MM.1S (cell line): ENCODE results near the gene SEMA4D.

Experiments used
- DNase-seq: peaks from one replicate; pipeline ENCODE4 v3.0.0-alpha.2; 2015
- H2AFZ ChIP-seq: fragments of 300-600 bp; sonication (generic); 2 replicates; pipeline ENCODE4 v1.6.0; 2016; ENCODE audit warnings: antibody characterized with exemption, low read length
- H3F3A ChIP-seq: fragments of 300-600 bp; sonication (generic); 2 replicates; pipeline ENCODE4 v1.6.1; 2016; ENCODE audit warnings: mild to moderate bottlenecking, antibody characterized with exemption, low read length, moderate library complexity, mixed read lengths; ENCODE audit not compliant: insufficient read depth
- H3K27ac ChIP-seq: fragments of 300-600 bp; sonication (generic); 2 replicates; pipeline ENCODE4 v1.5.1; 2016; ENCODE audit warnings: mild to moderate bottlenecking, low read length
- H3K27me3 ChIP-seq: fragments of 300-600 bp; sonication (generic); replicated peaks from 2 replicates; pipeline ENCODE4 v1.6.0; 2016; ENCODE audit warnings: low read length; ENCODE audit not compliant: insufficient read depth
- H3K36me3 ChIP-seq: fragments of 300-600 bp; sonication (generic); replicated peaks from 2 replicates; pipeline ENCODE4 v1.6.1; 2016; ENCODE audit warnings: mild to moderate bottlenecking, low read length, mixed read lengths; ENCODE audit not compliant: insufficient read depth
- H3K4me1 ChIP-seq: fragments of 300-600 bp; sonication (generic); 2 replicates; pipeline ENCODE4 v1.6.1; 2016; ENCODE audit warnings: low read length, mixed read lengths
- H3K4me2 ChIP-seq: fragments of 300-600 bp; sonication (generic); 2 replicates; pipeline ENCODE4 v1.6.0; 2016; ENCODE audit warnings: low read depth, low read length
- H3K4me3 ChIP-seq: fragments of 300-600 bp; sonication (generic); 2 replicates; pipeline ENCODE4 v1.5.1; 2016; ENCODE audit warnings: low read length, mixed read lengths
- H3K79me2 ChIP-seq: fragments of 300-600 bp; sonication (generic); 2 replicates; pipeline ENCODE4 v1.6.1; 2016; ENCODE audit warnings: mixed run types, low read length, mixed read lengths
- H3K9ac ChIP-seq: fragments of 300-600 bp; sonication (generic); 2 replicates; pipeline ENCODE4 v1.6.1; 2016; ENCODE audit warnings: low read length, mixed read lengths
- H3K9me2 ChIP-seq: fragments of 300-600 bp; sonication (generic); replicated peaks from 2 replicates; pipeline ENCODE4 v1.6.1; 2016; ENCODE audit warnings: mild to moderate bottlenecking, low read length, mixed read lengths; ENCODE audit not compliant: insufficient read depth
- H3K9me3 ChIP-seq: fragments of 300-600 bp; sonication (generic); replicated peaks from 2 replicates; pipeline ENCODE4 v1.6.1; 2016; ENCODE audit warnings: mild to moderate bottlenecking, low read length, mixed read lengths; ENCODE audit not compliant: insufficient read depth
- H4K20me1 ChIP-seq: fragments of 300-600 bp; sonication (generic); 2 replicates; pipeline ENCODE4 v1.6.1; 2016; ENCODE audit warnings: mild to moderate bottlenecking, low read length, moderate library complexity, mixed read lengths; ENCODE audit not compliant: insufficient read depth
- EZH2 ChIP-seq: fragments of 300-600 bp; sonication (generic); optimal IDR thresholded peaks from 2 replicates; pipeline ENCODE3; 2017; ENCODE audit warnings: low read depth, mild to moderate bottlenecking, antibody characterized with exemption, low read length, mixed read lengths
- EZH2phosphoT487 ChIP-seq: fragments of 300-600 bp; sonication (generic); IDR thresholded peaks from 2 replicates; pipeline ENCODE4 v1.6.1; 2018; ENCODE audit warnings: antibody characterized with exemption, low read length
- TF ChIP-seq, protein P1 (sequence below): fragments of 300-600 bp; sonication (generic); IDR thresholded peaks from 2 replicates; pipeline ENCODE4 v1.5.1; 2016; ENCODE audit warnings: antibody characterized with exemption, low read length, mixed read lengths

Gene SEMA4D

GRCh38 chr9:89502671-89503070 lies 4.8 kb upstream of the SEMA4D start:
- no peaks in the 10 kb centered on the region for H3K27me3 ChIP-seq
- H2AFZ ChIP-seq: no peak overlapping the region
- H3K36me3 ChIP-seq: no peaks in the 10 kb centered on the region
- no peak overlapping the region for H3K27ac ChIP-seq
- H3K4me3 ChIP-seq: no peak overlapping the region
- no peaks in the 10 kb centered on the region for H4K20me1 ChIP-seq
- no peaks in the 10 kb centered on the region for H3K9me3 ChIP-seq
- DNase-seq: no peak
- H3F3A ChIP-seq: peaks cover 13% of the 10 kb centered on the region
- H3K4me2 ChIP-seq: no peak overlapping the region
- H3K79me2 ChIP-seq: no peaks in the 10 kb centered on the region
- H3K9me2 ChIP-seq: no peaks in the 10 kb centered on the region
- peaks cover 23% of the 10 kb centered on the region for H3K4me1 ChIP-seq
- no peak overlapping the region for H3K9ac ChIP-seq
- TF ChIP-seq EZH2phosphoT487 (no peak), EZH2 (no peak)
- TF ChIP-seq, protein P1, sequence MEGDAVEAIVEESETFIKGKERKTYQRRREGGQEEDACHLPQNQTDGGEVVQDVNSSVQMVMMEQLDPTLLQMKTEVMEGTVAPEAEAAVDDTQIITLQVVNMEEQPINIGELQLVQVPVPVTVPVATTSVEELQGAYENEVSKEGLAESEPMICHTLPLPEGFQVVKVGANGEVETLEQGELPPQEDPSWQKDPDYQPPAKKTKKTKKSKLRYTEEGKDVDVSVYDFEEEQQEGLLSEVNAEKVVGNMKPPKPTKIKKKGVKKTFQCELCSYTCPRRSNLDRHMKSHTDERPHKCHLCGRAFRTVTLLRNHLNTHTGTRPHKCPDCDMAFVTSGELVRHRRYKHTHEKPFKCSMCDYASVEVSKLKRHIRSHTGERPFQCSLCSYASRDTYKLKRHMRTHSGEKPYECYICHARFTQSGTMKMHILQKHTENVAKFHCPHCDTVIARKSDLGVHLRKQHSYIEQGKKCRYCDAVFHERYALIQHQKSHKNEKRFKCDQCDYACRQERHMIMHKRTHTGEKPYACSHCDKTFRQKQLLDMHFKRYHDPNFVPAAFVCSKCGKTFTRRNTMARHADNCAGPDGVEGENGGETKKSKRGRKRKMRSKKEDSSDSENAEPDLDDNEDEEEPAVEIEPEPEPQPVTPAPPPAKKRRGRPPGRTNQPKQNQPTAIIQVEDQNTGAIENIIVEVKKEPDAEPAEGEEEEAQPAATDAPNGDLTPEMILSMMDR: no peak

DNA sequence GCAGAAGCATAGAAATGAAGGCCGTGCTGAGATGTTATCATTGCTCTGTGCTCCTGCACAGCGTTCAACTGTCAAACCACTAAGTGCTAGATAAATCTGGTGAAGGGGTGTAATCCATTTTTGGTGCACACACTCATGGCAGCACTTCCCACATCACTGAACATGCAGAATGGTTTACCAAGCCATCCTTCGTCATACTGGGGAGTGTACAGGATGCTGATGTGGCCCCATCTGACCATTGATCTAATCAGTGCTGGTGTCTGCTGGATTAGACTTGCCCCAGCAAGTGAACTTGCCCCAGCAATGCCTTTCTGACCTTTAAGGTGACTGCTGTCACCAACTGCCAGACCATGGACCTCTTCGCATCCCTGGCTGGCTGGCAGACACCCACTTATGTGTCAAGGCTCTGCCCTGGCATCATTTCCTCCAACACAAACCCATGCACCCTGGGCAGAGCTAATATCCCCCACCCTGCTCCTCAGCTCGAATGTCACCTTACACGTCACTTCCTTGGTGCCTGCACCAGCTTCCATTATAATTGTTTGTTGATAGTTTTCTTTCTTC lies 4.2 kb upstream of the SEMA4D start:
- Histone ChIP-seq H3K27ac (no peak overlapping the region), H3K4me3 (no peak overlapping the region), H4K20me1 (no peaks in the 10 kb centered on the region), H2AFZ (no peak overlapping the region), H3K27me3 (no peaks in the 10 kb centered on the region), H3K9ac (no peak overlapping the region), H3K4me1 (peaks cover 19% of the 10 kb centered on the region), H3K4me2 (no peak overlapping the region), H3K9me3 (no peaks in the 10 kb centered on the region), H3F3A (peaks cover 13% of the 10 kb centered on the region), H3K79me2 (peaks cover 4% of the 10 kb centered on the region), H3K9me2 (no peaks in the 10 kb centered on the region), H3K36me3 (no peaks in the 10 kb centered on the region)
- no peak for DNase-seq
- TF ChIP-seq, protein P1: no peak
- TF ChIP-seq EZH2: no peak
- TF ChIP-seq EZH2phosphoT487: no peak

DNA sequence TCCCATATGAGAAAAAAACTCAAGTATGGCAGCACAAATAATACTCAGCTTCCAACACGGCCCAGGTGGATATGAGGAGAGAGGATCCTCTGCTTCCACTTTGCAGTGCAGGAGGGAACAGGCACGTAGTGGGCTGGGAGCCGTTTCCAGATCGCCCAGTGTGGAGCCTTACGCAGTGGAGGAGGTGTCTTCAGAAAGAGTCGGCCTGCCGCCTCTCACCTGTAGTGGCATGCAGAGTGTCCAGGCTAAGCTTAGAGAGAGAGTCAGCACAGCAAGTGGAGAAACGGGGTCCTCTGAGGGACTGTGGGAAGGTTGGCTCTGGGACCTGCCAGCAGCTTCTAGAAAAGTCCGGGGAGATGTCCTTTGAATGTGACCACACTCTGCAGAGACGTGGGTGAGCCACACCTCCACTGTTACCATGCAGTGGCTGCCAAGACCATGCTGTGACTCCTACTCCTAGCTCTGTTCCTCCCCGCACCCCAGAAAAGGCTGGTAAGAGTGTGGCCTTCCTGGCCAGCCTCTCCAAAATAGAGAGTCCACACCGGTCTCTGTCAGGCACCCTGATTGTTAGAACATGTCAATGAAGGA lies 3.5 kb upstream of the SEMA4D start:
- H3K4me3 ChIP-seq: no peak overlapping the region
- no peak overlapping the region for H3K27ac ChIP-seq
- no peaks in the 10 kb centered on the region for H3K36me3 ChIP-seq
- H2AFZ ChIP-seq: no peak overlapping the region
- no peak overlapping the region for H3K9ac ChIP-seq
- DNase-seq: no peak
- peaks cover 12% of the 10 kb centered on the region for H3K79me2 ChIP-seq
- H3K4me1 ChIP-seq: peaks cover 20% of the 10 kb centered on the region
- no peaks in the 10 kb centered on the region for H3K27me3 ChIP-seq
- H3K4me2 ChIP-seq: no peak overlapping the region
- no peaks in the 10 kb centered on the region for H4K20me1 ChIP-seq
- peaks cover 13% of the 10 kb centered on the region for H3F3A ChIP-seq
- TF ChIP-seq EZH2 (no peak), EZH2phosphoT487 (no peak)
- TF ChIP-seq, protein P1: no peak
- H3K9me2 ChIP-seq: no peaks in the 10 kb centered on the region
- no peaks in the 10 kb centered on the region for H3K9me3 ChIP-seq
